Spleen (tissue), 7 donors: ENCODE data around the gene MFN2.

Experiments
- POLR2A ChIP-seq, 3 donors: fragments of 450-650 bp; IDR thresholded peaks; one replicate each; pipeline ENCODE4 v1.5.1; 2017; ENCODE audit warnings: antibody characterized with exemption in 3 of 3, mild to moderate bottlenecking in 1 of 3
- POLR2AphosphoS5 ChIP-seq, 3 donors: sonication (generic); formaldehyde crosslinking; IDR thresholded peaks; one replicate each; pipeline ENCODE4 v1.5.1; 2017; ENCODE audit warnings: antibody characterized with exemption in 3 of 3
- TF ChIP-seq, protein P1 (sequence below), 11 experiments: fragments of 200-600 bp in 7 of 11; fragments of 450-650 bp in 4 of 11; sonication (generic) in 4 of 11; IDR thresholded peaks in 8 of 11; conservative IDR thresholded peaks in 3 of 11; 1 replicate in 7 of 11; 2 replicates in 4 of 11; pipeline versions ENCODE4 v1.4.0 to v1.8.0; 2016 to 2021; ENCODE audit warnings: antibody characterized with exemption in 11 of 11, inconsistent platforms in 4 of 11, mild to moderate bottlenecking in 1 of 11
- donor health status: DM: no; HTN: no; CAD: no; lungs with moderate emphysema.
- donor health status: DM: no; HTN: no; CAD: no.
- donor health status: DM: no; HTN: no; CAD: no.

GRCh38 chr1:12052008-12052573 is 71.8 kb downstream of the MFN2 start:
- TF ChIP-seq, protein P1, sequence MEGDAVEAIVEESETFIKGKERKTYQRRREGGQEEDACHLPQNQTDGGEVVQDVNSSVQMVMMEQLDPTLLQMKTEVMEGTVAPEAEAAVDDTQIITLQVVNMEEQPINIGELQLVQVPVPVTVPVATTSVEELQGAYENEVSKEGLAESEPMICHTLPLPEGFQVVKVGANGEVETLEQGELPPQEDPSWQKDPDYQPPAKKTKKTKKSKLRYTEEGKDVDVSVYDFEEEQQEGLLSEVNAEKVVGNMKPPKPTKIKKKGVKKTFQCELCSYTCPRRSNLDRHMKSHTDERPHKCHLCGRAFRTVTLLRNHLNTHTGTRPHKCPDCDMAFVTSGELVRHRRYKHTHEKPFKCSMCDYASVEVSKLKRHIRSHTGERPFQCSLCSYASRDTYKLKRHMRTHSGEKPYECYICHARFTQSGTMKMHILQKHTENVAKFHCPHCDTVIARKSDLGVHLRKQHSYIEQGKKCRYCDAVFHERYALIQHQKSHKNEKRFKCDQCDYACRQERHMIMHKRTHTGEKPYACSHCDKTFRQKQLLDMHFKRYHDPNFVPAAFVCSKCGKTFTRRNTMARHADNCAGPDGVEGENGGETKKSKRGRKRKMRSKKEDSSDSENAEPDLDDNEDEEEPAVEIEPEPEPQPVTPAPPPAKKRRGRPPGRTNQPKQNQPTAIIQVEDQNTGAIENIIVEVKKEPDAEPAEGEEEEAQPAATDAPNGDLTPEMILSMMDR (IDR thresholded peaks at IDR 0.05 in 8 of 11, conservative IDR thresholded peaks at IDR 0.05 in 3 of 11) = no peak
- no peak for TF ChIP-seq POLR2AphosphoS5 (IDR thresholded peaks at IDR 0.05)
- TF ChIP-seq POLR2A (IDR thresholded peaks at IDR 0.05) = no peak
